Measurements from ENCODE around the gene PTPN13. TPM values are rescaled to one million over a fixed set of nuclear protein-coding genes. Genes with fewer than 3 reads are reported as not detected.
A peak's percentile ranks its signal among the peaks of the same experiment; 100 is the strongest.

The PTPN13 gene
- total RNA-seq = under 1 TPM; 0.37 to 0.67 TPM

- Mint-ChIP-seq H3K4me3 (peak within 1 kb of the TSS; percentile 55), H3K36me3 (no peaks in the 10 kb centered on the region), H3K27ac (peak within 1 kb of the TSS; percentile 20), H3K27me3 (peaks cover 44% of the 10 kb centered on the region), H3K9me3 (ENCODE audit: low read depth) (no peaks in the 10 kb centered on the region), H3K4me1 (peaks cover 11% of the 10 kb centered on the region)
- CTCF ChIA-PET = no interaction called here
- ATAC-seq (peak; percentile 88), DNase-seq (peak; percentile 55)
These were observed at the start of gene PTPN13 for GRCh38 chr4:86593688-86594558. Gene PTPN13, plus strand, starts transcription at chr4:86594315. Its CDS starts 40,942 bp downstream, at chr4:86635257.

- H3K4me3 Mint-ChIP-seq = no peak overlapping the region
- CTCF ChIA-PET = no interaction called here
- H3K36me3 Mint-ChIP-seq = peaks cover 3% of the 10 kb centered on the region
- H3K9me3 Mint-ChIP-seq (ENCODE audit: low read depth) = no peaks in the 10 kb centered on the region
- H3K4me1 Mint-ChIP-seq = peaks cover 22% of the 10 kb centered on the region
- no peak overlapping the region for H3K27ac Mint-ChIP-seq
- H3K27me3 Mint-ChIP-seq = no peaks in the 10 kb centered on the region
- DNase-seq = no peak
- no peak for ATAC-seq
These were observed 47.0 kb upstream of the PTPN13 start for GRCh38 chr4:86547140-86547539.

DNA sequence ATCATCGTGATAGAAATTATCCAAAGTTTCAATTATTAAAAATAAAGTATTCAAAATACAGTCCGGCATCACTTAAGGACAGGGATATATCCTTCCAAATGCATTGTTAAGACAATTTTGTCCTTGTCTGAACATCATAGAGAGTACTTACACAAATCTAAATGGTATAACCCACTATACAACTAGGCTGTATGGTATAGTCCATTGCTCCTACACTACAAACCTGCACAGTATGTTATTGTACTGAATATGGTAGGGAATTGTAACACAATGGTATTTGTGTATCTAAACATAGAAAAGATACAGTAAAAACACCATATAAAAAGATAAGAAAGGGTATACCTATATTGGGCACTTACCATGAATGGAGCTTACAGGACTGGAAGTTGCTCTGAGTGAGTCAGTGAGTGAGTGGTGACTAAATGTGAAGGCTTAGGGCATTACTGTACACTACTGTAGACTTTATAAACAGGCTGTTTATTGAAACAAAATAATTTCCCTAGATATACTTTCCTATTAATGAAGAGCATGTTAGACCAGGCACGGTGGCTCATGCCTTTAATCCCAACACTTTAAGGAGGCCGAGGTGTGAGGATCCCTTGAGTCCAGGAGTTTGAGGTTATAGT, 44.8 kb upstream of the PTPN13 start:
- CTCF ChIA-PET = no interaction called here
- no peak for ATAC-seq
- no peaks in the 10 kb centered on the region for H3K9me3 Mint-ChIP-seq (ENCODE audit: low read depth)

DNA sequence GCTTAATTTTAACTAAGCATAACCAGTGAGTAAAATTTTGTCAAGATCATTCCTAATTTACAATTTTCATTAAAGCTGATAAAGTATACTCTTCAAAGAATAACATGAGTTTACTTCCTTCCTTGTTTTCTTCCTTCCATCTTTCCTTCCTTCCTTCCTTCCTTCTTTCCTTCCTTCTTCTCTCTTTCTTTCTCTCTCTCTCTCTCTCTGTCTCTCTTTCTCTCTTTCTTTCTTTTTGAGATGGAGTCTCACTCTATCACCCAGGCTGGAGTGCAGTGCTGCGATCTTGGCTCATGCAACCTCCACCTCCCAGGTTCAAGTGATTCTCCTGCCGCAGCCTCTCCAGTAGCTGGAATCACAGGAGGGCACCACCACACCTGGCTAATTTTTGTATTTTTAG, 42.7 kb upstream of the PTPN13 start:
- Mint-ChIP-seq H3K36me3 (no peaks in the 10 kb centered on the region), H3K27ac (no peak overlapping the region), H3K27me3 (peaks cover 8% of the 10 kb centered on the region), H3K9me3 (ENCODE audit: low read depth) (no peaks in the 10 kb centered on the region), H3K4me1 (peaks cover 3% of the 10 kb centered on the region), H3K4me3 (no peak overlapping the region)
- DNase-seq (no peak), ATAC-seq (no peak)
- CTCF ChIA-PET = no interaction called here

More for the DNA sequence above, 44.8 kb upstream of the PTPN13 start:
- no peak overlapping the region for H3K27ac Mint-ChIP-seq
- H3K27me3 Mint-ChIP-seq = peaks cover 8% of the 10 kb centered on the region
- peaks cover 3% of the 10 kb centered on the region for H3K36me3 Mint-ChIP-seq
- DNase-seq = no peak
- H3K4me3 Mint-ChIP-seq = no peak overlapping the region
- H3K4me1 Mint-ChIP-seq = peaks cover 13% of the 10 kb centered on the region

DNA sequence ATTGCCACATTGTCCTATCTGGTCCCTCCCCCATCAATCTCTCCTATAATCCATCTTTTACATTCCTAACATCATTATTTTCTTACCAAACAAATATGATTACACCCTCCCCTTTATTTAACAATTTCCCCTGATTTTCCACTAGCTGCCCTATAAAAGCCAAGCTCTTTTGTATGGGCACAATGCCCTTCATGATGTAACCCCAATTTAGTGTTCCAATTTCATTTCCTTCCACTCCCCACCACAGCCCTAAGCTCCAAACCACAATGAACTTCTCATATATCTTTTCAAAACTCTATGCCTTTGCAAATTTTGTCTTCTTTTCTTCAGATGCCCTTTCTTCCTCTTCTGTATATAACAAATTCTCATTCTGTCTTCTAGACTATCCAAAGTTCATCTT, 39.5 kb upstream of the PTPN13 start:
- Mint-ChIP-seq H3K36me3 (no peaks in the 10 kb centered on the region), H3K27ac (no peak overlapping the region), H3K4me3 (no peak overlapping the region), H3K4me1 (peaks cover 3% of the 10 kb centered on the region), H3K27me3 (peaks cover 11% of the 10 kb centered on the region), H3K9me3 (ENCODE audit: low read depth) (no peaks in the 10 kb centered on the region)
- ATAC-seq (no peak), DNase-seq (no peak)
- CTCF ChIA-PET = interaction anchor here (2.0 kb wide), 1 partner anchor 59 kb away, joined by 5 read pairs; no protein-coding TSS in a partner anchor

- H3K27ac Mint-ChIP-seq = no peak overlapping the region
- H3K27me3 Mint-ChIP-seq = peaks cover 11% of the 10 kb centered on the region
- CTCF ChIA-PET = no interaction called here
- H3K36me3 Mint-ChIP-seq = no peaks in the 10 kb centered on the region
- DNase-seq = no peak
- no peak for ATAC-seq
- peaks cover 3% of the 10 kb centered on the region for H3K4me1 Mint-ChIP-seq
- no peaks in the 10 kb centered on the region for H3K9me3 Mint-ChIP-seq (ENCODE audit: low read depth)
- H3K4me3 Mint-ChIP-seq = no peak overlapping the region
These were observed 37.2 kb upstream of the PTPN13 start for GRCh38 chr4:86556791-86557415.

DNA sequence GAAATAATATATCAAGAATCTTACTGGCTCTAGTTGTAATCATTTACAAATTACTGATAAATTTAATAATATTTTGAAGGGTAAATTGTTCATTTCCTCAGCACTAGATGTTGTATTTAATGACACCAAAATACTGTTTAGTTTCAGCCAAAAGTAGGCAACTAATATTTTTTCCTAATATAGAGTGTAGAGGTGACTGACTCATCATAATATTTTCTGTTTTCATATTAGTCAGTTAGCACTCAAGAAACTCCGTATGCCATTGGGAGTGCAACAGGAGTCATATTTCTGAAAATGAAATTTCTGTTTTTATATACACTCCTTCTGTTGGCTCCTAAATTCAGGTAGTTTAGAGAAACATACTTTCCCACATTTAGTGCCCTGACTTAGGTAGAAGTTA, 36.6 kb upstream of the PTPN13 start:
- H3K4me3 Mint-ChIP-seq = no peak overlapping the region
- no peaks in the 10 kb centered on the region for H3K36me3 Mint-ChIP-seq
- CTCF ChIA-PET = no interaction called here
- ATAC-seq (no peak), DNase-seq (no peak)
- H3K27ac Mint-ChIP-seq = no peak overlapping the region
- peaks cover 3% of the 10 kb centered on the region for H3K4me1 Mint-ChIP-seq
- H3K27me3 Mint-ChIP-seq = peaks cover 11% of the 10 kb centered on the region
- no peaks in the 10 kb centered on the region for H3K9me3 Mint-ChIP-seq (ENCODE audit: low read depth)

DNA sequence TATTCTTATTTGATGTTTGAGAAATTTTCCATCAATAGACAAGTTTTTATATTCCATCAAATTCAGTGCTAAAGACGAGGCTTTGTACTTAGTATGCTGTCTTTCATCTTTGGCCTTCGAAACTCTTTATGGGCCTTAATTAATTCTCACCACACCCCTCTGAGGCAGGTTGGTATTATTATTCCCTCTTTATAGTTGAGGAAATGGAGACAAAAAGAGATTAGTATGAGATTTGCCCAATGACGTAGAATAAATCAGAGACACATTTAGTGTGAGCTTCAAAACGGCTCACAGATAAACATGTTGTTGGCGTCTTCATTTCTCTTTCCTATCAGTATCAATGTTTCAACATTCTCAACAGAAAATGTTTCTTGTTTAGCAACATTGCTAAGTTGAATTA, 35.9 kb upstream of the PTPN13 start:
- CTCF ChIA-PET = no interaction called here
- Mint-ChIP-seq H3K27me3 (peaks cover 12% of the 10 kb centered on the region), H3K27ac (no peak overlapping the region), H3K4me1 (peaks cover 3% of the 10 kb centered on the region), H3K4me3 (no peak overlapping the region), H3K36me3 (no peaks in the 10 kb centered on the region), H3K9me3 (ENCODE audit: low read depth) (no peaks in the 10 kb centered on the region)
- DNase-seq (no peak), ATAC-seq (no peak)

DNA sequence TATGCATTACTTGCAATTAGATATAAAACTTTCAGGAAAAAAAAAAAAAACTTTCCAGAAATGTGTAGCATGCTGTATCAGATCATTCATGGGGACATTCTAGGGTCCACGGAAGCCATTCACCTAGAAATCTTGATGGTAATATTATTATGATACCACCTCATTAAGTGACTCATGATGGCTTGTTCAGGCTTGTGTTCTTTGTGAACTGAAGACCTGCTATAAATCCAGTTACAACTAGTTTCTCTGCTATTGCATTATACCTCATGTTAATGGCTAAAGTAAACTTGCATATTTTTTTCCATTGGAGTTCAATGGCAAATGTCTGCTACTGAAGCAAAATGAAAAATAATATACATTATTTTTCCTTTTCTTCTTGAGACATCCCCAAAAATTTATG, 35.3 kb upstream of the PTPN13 start:
- Mint-ChIP-seq H3K4me1 (peaks cover 3% of the 10 kb centered on the region), H3K27ac (no peak overlapping the region), H3K9me3 (ENCODE audit: low read depth) (no peaks in the 10 kb centered on the region), H3K27me3 (peaks cover 8% of the 10 kb centered on the region), H3K36me3 (no peaks in the 10 kb centered on the region), H3K4me3 (no peak overlapping the region)
- DNase-seq (no peak), ATAC-seq (no peak)
- CTCF ChIA-PET = no interaction called here

- Mint-ChIP-seq H3K4me3 (no peak overlapping the region), H3K9me3 (ENCODE audit: low read depth) (no peaks in the 10 kb centered on the region), H3K27ac (no peak overlapping the region), H3K27me3 (peaks cover 6% of the 10 kb centered on the region), H3K36me3 (no peaks in the 10 kb centered on the region), H3K4me1 (no peaks in the 10 kb centered on the region)
- DNase-seq (no peak), ATAC-seq (no peak)
- CTCF ChIA-PET = no interaction called here
These were observed 33.7 kb upstream of the PTPN13 start for GRCh38 chr4:86560447-86560846.

DNA sequence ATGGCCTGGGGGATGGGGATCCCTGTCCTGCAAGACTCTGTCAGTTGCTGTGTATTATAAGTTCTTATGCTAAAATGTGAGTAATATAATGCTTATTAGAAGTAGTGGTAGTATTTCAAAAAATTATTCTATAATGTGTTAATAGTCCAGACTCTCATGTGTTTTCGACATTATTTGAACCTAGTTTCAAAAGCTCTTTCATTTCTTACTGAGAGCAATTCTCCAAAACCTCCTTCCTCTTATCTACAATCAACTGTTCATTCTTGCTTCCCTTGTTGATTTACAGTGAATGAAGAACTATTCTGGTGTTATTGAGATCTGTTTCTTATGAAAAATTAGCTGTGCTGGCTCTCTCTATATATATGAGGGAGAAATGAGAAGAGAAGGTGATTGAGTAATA, 32.9 kb upstream of the PTPN13 start:
- H3K9me3 Mint-ChIP-seq (ENCODE audit: low read depth) = no peaks in the 10 kb centered on the region
- H3K4me3 Mint-ChIP-seq = no peak overlapping the region
- no peaks in the 10 kb centered on the region for H3K36me3 Mint-ChIP-seq
- H3K27me3 Mint-ChIP-seq = peaks cover 6% of the 10 kb centered on the region
- CTCF ChIA-PET = no interaction called here
- DNase-seq (no peak), ATAC-seq (no peak)
- no peak overlapping the region for H3K27ac Mint-ChIP-seq
- no peaks in the 10 kb centered on the region for H3K4me1 Mint-ChIP-seq

GRCh38 chr4:86563416-86563815, 30.7 kb upstream of the PTPN13 start:
- no peak overlapping the region for H3K4me3 Mint-ChIP-seq
- DNase-seq (no peak), ATAC-seq (no peak)

DNA sequence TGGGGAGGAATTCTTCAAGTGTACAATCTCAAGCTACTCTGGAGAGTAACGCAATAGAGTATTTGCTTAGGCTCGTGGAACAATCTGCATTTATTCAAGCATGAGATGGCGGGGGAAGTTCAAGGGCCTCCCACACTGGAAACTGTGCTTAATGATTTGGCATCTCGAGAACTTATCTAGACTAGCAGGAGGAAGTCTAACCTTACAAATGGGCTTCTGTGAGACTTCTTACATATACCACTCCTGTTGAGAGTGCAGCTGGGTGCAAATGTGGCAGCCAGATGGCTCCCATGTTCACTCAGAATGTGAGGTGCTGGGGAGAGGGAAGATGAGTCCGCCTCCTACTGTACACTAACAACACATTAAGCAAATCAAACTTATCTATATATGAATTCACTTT, 29.3 kb upstream of the PTPN13 start:
- H3K27ac Mint-ChIP-seq = no peak overlapping the region
- DNase-seq = no peak
- H3K9me3 Mint-ChIP-seq (ENCODE audit: low read depth) = no peaks in the 10 kb centered on the region
- peaks cover 4% of the 10 kb centered on the region for H3K27me3 Mint-ChIP-seq
- ATAC-seq = no peak
- CTCF ChIA-PET = interaction anchor here (0.5 kb wide), 1 partner anchor 359 kb away, joined by 3 read pairs; no protein-coding TSS in a partner anchor
- H3K36me3 Mint-ChIP-seq = no peaks in the 10 kb centered on the region
- H3K4me3 Mint-ChIP-seq = no peak overlapping the region
- H3K4me1 Mint-ChIP-seq = no peaks in the 10 kb centered on the region

More at GRCh38 chr4:86563416-86563815, 30.7 kb upstream of the PTPN13 start:
- no peak overlapping the region for H3K27ac Mint-ChIP-seq
- H3K9me3 Mint-ChIP-seq (ENCODE audit: low read depth) = no peaks in the 10 kb centered on the region
- CTCF ChIA-PET = no interaction called here
- H3K36me3 Mint-ChIP-seq = no peaks in the 10 kb centered on the region
- H3K4me1 Mint-ChIP-seq = no peaks in the 10 kb centered on the region
- peaks cover 4% of the 10 kb centered on the region for H3K27me3 Mint-ChIP-seq

DNA sequence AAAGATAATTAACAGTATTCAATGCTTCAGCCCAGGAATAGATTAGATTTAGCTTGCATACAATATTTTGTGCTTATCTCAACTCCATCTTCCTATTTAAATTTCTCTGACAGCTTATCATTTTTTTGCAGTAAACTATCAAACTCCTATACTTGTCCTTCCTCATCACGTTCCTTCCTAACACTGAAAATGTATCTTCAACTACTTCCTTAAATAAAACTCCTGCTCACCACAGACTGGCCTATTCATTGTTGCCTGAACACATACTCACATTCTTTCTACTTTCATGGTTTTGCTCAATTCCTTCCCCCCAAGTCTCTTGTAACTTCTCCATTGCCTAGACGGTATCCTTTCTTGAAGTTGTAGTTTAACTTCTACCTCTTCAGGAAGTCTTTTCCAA, 28.5 kb upstream of the PTPN13 start:
- no peak overlapping the region for H3K27ac Mint-ChIP-seq
- no peak overlapping the region for H3K4me3 Mint-ChIP-seq
- no peaks in the 10 kb centered on the region for H3K4me1 Mint-ChIP-seq
- H3K9me3 Mint-ChIP-seq (ENCODE audit: low read depth) = no peaks in the 10 kb centered on the region
- no peak for DNase-seq
- no peaks in the 10 kb centered on the region for H3K36me3 Mint-ChIP-seq
- CTCF ChIA-PET = no interaction called here
- H3K27me3 Mint-ChIP-seq = peaks cover 4% of the 10 kb centered on the region
- no peak for ATAC-seq
